IMR-90 (cell line): Measurements from ENCODE around the gene FRMD1. TPM values are rescaled to one million over a fixed set of nuclear protein-coding genes. Genes with fewer than 3 reads are reported as not detected.

Experiments
- ATAC-seq: fragments of 200-7000 bp; cut with Tn5 transposase; 2 replicates; pipeline ENCODE4 v1.9.1; 2020; ENCODE audit warnings: low read depth, mild to moderate bottlenecking, moderate library complexity
- BruUV-seq: library from RNA; stranded (reverse); fragments of 400-500 nt; replicated peaks from 2 replicates; lab custom pipeline; 2021; lab: Mats Ljungman, UMichigan
- CTCF ChIA-PET: fragments of 300-600 bp; formaldehyde crosslinking; extraction: SDS; loops from one replicate; lab custom pipeline; 2021; ENCODE audit warnings: antibody characterized with exemption; lab: Yijun Ruan, JAX
- POLR2A ChIA-PET: fragments of 300-600 bp; sonication (Branson Sonifier 250); formaldehyde crosslinking; loops from one replicate; lab custom pipeline; 2022; ENCODE audit warnings: antibody characterized with exemption; ENCODE audit not compliant: unreplicated experiment; lab: Charles Lee
- DNase-seq: peaks from one replicate; pipeline ENCODE4 v3.0.0; 2013
- H2AFZ ChIP-seq: replicated peaks from 2 replicates; pipeline ENCODE3; 2013; ENCODE audit warnings: low read length, mild to moderate bottlenecking; ENCODE audit not compliant: poor library complexity
- H2AK5ac ChIP-seq: 2 replicates; pipeline ENCODE4 v1.6.1; 2013; ENCODE audit warnings: low read depth, low read length, inconsistent platforms
- H2AK9ac ChIP-seq: replicated peaks from 2 replicates; pipeline ENCODE3; 2013; ENCODE audit warnings: mild to moderate bottlenecking, low read depth, low read length, moderate library complexity; ENCODE audit not compliant: poor library complexity
- H2BK120ac ChIP-seq: 2 replicates; pipeline ENCODE4 v1.6.1; 2013; ENCODE audit warnings: low read depth, low read length, inconsistent platforms
- H2BK15ac ChIP-seq: 3 replicates; pipeline ENCODE4 v1.6.1; 2013; ENCODE audit warnings: low read depth, low read length, inconsistent platforms
- H2BK20ac ChIP-seq: 2 replicates; pipeline ENCODE4 v1.6.1; 2013; ENCODE audit warnings: low read depth, mild to moderate bottlenecking, inconsistent platforms, low read length, moderate library complexity
- H2BK5ac ChIP-seq: 2 replicates; pipeline ENCODE4 v1.6.1; 2013; ENCODE audit warnings: mild to moderate bottlenecking, low read depth, low read length, inconsistent platforms; ENCODE audit not compliant: poor library complexity, severe bottlenecking
- H3K14ac ChIP-seq: replicated peaks from 2 replicates; pipeline ENCODE4 v1.6.1; 2013; ENCODE audit warnings: low read depth, low read length, inconsistent platforms
- H3K18ac ChIP-seq: 2 replicates; pipeline ENCODE4 v1.6.1; 2013; ENCODE audit warnings: low read depth, low read length, control low read depth
- H3K23ac ChIP-seq: 2 replicates; pipeline ENCODE4 v1.6.1; 2013; ENCODE audit warnings: low read depth, low read length, inconsistent platforms
- H3K27ac ChIP-seq: 2 replicates; pipeline ENCODE4 v1.5.1; 2013; ENCODE audit warnings: mild to moderate bottlenecking, control low read depth, low read length; ENCODE audit not compliant: insufficient read depth
- H3K27me3 ChIP-seq: 2 replicates; pipeline ENCODE4 v1.6.1; 2013; ENCODE audit warnings: low read length; ENCODE audit not compliant: control insufficient read depth, insufficient read depth
- H3K36me3 ChIP-seq: 2 replicates; pipeline ENCODE4 v1.6.1; 2013; ENCODE audit warnings: low read length, mixed read lengths; ENCODE audit not compliant: control insufficient read depth, insufficient read depth
- H3K4ac ChIP-seq: 2 replicates; pipeline ENCODE4 v1.6.1; 2013; ENCODE audit warnings: low read depth, low read length, inconsistent platforms
- H3K4me1 ChIP-seq: 2 replicates; pipeline ENCODE4 v1.6.1; 2013; ENCODE audit warnings: low read length, mixed read lengths; ENCODE audit not compliant: control insufficient read depth, insufficient read depth
- H3K4me2 ChIP-seq: 2 replicates; pipeline ENCODE4 v1.6.1; 2013; ENCODE audit warnings: low read depth, mild to moderate bottlenecking, control low read depth, low read length, moderate library complexity
- H3K4me3 ChIP-seq: 2 replicates; pipeline ENCODE4 v1.5.1; 2013; ENCODE audit warnings: low read depth, mild to moderate bottlenecking, control low read depth, low read length, moderate library complexity; ENCODE audit not compliant: insufficient read depth
- H3K56ac ChIP-seq: 2 replicates; pipeline ENCODE4 v1.6.1; 2013; ENCODE audit warnings: low read length, inconsistent platforms; ENCODE audit not compliant: insufficient read depth; ENCODE audit errors: extremely low read depth
- H3K79me1 ChIP-seq, 2 experiments: 2 replicates each; pipeline ENCODE4 v1.6.1; 2013; ENCODE audit warnings: low read length in 2 of 2, inconsistent platforms in 1 of 2, low read depth in 1 of 2
- H3K9ac ChIP-seq: 2 replicates; pipeline ENCODE4 v1.6.1; 2013; ENCODE audit warnings: low read depth, low read length, control low read depth
- H3K9me1 ChIP-seq: 2 replicates; pipeline ENCODE4 v1.6.1; 2013; ENCODE audit warnings: low read length, inconsistent platforms; ENCODE audit not compliant: insufficient read depth
- H3K9me3 ChIP-seq: 2 replicates; pipeline ENCODE4 v1.6.1; 2013; ENCODE audit warnings: low read length; ENCODE audit not compliant: control insufficient read depth, insufficient read depth
- H4K20me1 ChIP-seq: 2 replicates; pipeline ENCODE4 v1.6.1; 2013; ENCODE audit warnings: low read length, inconsistent platforms; ENCODE audit not compliant: insufficient read depth
- H4K5ac ChIP-seq: 2 replicates; pipeline ENCODE4 v1.6.1; 2013; ENCODE audit warnings: mild to moderate bottlenecking, low read depth, low read length, control low read depth
- H4K8ac ChIP-seq, 2 experiments: 2 replicates each; pipeline ENCODE4 v1.6.1; 2013; ENCODE audit warnings: low read depth in 2 of 2, low read length in 2 of 2, control low read depth in 1 of 2, inconsistent platforms in 1 of 2
- H4K91ac ChIP-seq: 2 replicates; pipeline ENCODE4 v1.6.1; 2013; ENCODE audit warnings: low read depth, low read length, inconsistent platforms; ENCODE audit not compliant: insufficient read depth
- BHLHE40 ChIP-seq: fragments of 150-350 bp; IDR thresholded peaks from 2 replicates; pipeline ENCODE4 v1.6.1; 2016; ENCODE audit warnings: mild to moderate bottlenecking, low read depth, low read length
- CEBPB ChIP-seq: IDR thresholded peaks from 2 replicates; pipeline ENCODE4 v1.6.1; 2012; ENCODE audit warnings: low read depth, low read length, improper control_type of control experiment
- CHD1 ChIP-seq: IDR thresholded peaks from 2 replicates; pipeline ENCODE4 v1.6.1; 2012; ENCODE audit warnings: low read depth, low read length, improper control_type of control experiment
- FOS ChIP-seq: fragments of 150-350 bp; IDR thresholded peaks from 2 replicates; pipeline ENCODE4 v1.6.1; 2016; ENCODE audit warnings: low read depth, low read length
- MAFK ChIP-seq: IDR thresholded peaks from 2 replicates; pipeline ENCODE4 v1.6.1; 2012; ENCODE audit warnings: low read depth, low read length, improper control_type of control experiment
- MAZ ChIP-seq: IDR thresholded peaks from 2 replicates; pipeline ENCODE4 v1.6.1; 2012; ENCODE audit warnings: low read depth, mild to moderate bottlenecking, low read length, improper control_type of control experiment, moderate library complexity, borderline replicate concordance
- MXI1 ChIP-seq: IDR thresholded peaks from 2 replicates; pipeline ENCODE4 v1.6.1; 2012; ENCODE audit warnings: low read depth, mild to moderate bottlenecking, low read length, moderate library complexity, borderline replicate concordance
- NFE2L2 ChIP-seq: fragments of 150-350 bp; IDR thresholded peaks from 2 replicates; pipeline ENCODE4 v1.6.1; 2016; ENCODE audit warnings: low read depth, mild to moderate bottlenecking, low read length
- POLR2A ChIP-seq: IDR thresholded peaks from 2 replicates; pipeline ENCODE4 v1.6.1; 2012; ENCODE audit warnings: mild to moderate bottlenecking, low read depth, low read length
- RAD21 ChIP-seq: IDR thresholded peaks from 2 replicates; pipeline ENCODE4 v1.6.1; 2012; ENCODE audit warnings: low read length, improper control_type of control experiment
- RFX5 ChIP-seq: IDR thresholded peaks from 2 replicates; pipeline ENCODE4 v1.8.0; 2012; ENCODE audit warnings: low read depth, mild to moderate bottlenecking, low read length, moderate library complexity
- SMC3 ChIP-seq: fragments of 150-350 bp; IDR thresholded peaks from 2 replicates; pipeline ENCODE4 v1.6.1; 2016; ENCODE audit warnings: low read depth, mild to moderate bottlenecking, antibody characterized with exemption, low read length, moderate library complexity
- WGBS, 2 experiments: methylation state at CpG; one replicate each; pipeline versions ENCODE4 v1.1.5 to v1.1.7; 2013; ENCODE audit warnings: missing lambda C conversion rate in 2 of 2; ENCODE audit not compliant: insufficient read length in 1 of 2; ENCODE audit errors: extremely low coverage in 2 of 2; 5-methylcytosine and 5-hydroxymethylcytosine counted together
- dilution Hi-C: fragments of 300-500 bp; cut with HindIII; formaldehyde crosslinking; loops from one replicate; pipeline ENCODE4 v1.14.3; 2018; ENCODE audit warnings: low sequenced_read_pairs; ENCODE audit not compliant: unreplicated experiment
- in situ Hi-C: fragments of 300-500 bp; cut with MboI; formaldehyde crosslinking; loops from 3 replicates; pipeline ENCODE4 v1.14.3; 2019; ENCODE audit warnings: low sequenced_read_pairs, inconsistent platforms, mixed read lengths
- intact Hi-C: fragments of 100-400 bp; cut with micrococcal nuclease; formaldehyde crosslinking; loops from 2 replicates; pipeline ENCODE4 v1.10.0; 2022
- polyA plus RNA-seq, 3 experiments: library from polyadenylated mRNA; depleted of rRNA; stranded (reverse); fragments of >200 nt; gene quantifications; 2 replicates each; pipeline ENCODE4 v1.2.3, GENCODE V29; 2012; ENCODE audit warnings: low replicate concordance in 1 of 3
- total RNA-seq: library from RNA; depleted of rRNA; stranded (reverse); fragments of >200 nt; gene quantifications from 2 replicates; pipeline ENCODE4 v1.2.3, GENCODE V29; 2012
- TF ChIP-seq, protein P1 (sequence below): conservative IDR thresholded peaks from 2 replicates; pipeline ENCODE4 v1.5.1; 2012; ENCODE audit warnings: mild to moderate bottlenecking, low read depth, low read length, improper control_type of control experiment
- TF ChIP-seq, protein P2 (sequence below): fragments of 150-350 bp; IDR thresholded peaks from 2 replicates; pipeline ENCODE4 v1.6.1; 2017; ENCODE audit warnings: mild to moderate bottlenecking, antibody characterized with exemption, low read length, low read depth
- TF ChIP-seq, protein P3 (sequence below): fragments of 150-350 bp; IDR thresholded peaks from 2 replicates; pipeline ENCODE4 v1.6.1; 2016; ENCODE audit warnings: low read depth, mild to moderate bottlenecking, low read length, moderate library complexity, borderline replicate concordance

Gene FRMD1
- total and polyA plus RNA-seq, 2 of the 4 experiments (the other 2 are of a cell fraction): not detected

DNA sequence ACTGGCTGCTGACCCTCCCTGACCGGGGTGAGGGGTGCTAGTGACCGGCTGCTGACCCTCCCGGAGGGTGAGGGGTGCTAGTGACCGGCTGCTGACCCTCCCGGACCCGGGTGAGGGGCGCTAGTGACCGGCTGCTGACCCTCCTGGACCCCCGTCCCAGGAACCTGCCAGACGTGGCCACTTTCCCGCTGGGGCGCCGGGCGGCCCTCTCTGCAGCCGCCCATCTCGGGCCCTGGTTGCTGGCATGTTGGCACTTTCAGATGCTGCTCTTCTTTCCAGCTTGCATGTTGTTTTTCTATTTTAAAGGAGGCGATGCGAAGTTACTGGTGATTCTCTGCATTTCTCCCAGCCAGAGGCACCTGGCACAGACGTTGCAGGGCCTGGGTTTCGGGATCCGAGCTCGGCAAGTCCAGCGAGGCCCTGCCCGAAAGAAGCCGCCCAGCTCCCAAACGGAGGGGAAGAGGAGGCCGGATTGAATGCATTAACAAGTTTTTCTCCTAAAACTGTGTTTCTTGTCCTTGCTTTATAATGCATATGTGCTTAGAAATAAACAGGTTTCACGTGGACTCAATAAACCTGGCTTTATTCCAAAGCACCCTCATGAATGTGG is 34.4 kb downstream of the FRMD1 start:
- no peak for ATAC-seq
- Histone ChIP-seq H2BK5ac (no peak overlapping the region), H3K23ac (no peak overlapping the region), H3K9me1 (no peaks in the 10 kb centered on the region), H3K4me3 (no peak overlapping the region), H3K9ac (no peak overlapping the region), H4K91ac (no peak overlapping the region), H3K27me3 (no peaks in the 10 kb centered on the region), H2AFZ (no peak overlapping the region), H4K8ac (no peak overlapping the region), H3K27ac (no peak overlapping the region), H2AK9ac (no peak overlapping the region), H3K14ac (no peak overlapping the region), H3K36me3 (no peaks in the 10 kb centered on the region), H3K4ac (no peak overlapping the region), H2BK120ac (no peak overlapping the region), H3K56ac (no peak overlapping the region), H2AK5ac (no peak overlapping the region), H4K20me1 (no peaks in the 10 kb centered on the region), H4K5ac (no peak overlapping the region), H2BK20ac (no peak overlapping the region), H3K18ac (no peak overlapping the region), H2BK15ac (no peak overlapping the region), H3K4me1 (peaks cover 6% of the 10 kb centered on the region; the same call in 1 of the 2 replicates), H3K4me2 (no peak overlapping the region), H3K9me3 (peaks cover 3% of the 10 kb centered on the region; the same call in 1 of the 2 replicates), H3K79me1 (no peaks in the 10 kb centered on the region)
- CTCF ChIA-PET: no interaction called here
- intact Hi-C loops (no loop called here), dilution Hi-C loops (no loop called here), in situ Hi-C loops (no loop called here)
- no TSS peak for BruUV-seq
- POLR2A ChIA-PET: no interaction called here
- no peak for TF ChIP-seq BHLHE40
- TF ChIP-seq, protein P1, sequence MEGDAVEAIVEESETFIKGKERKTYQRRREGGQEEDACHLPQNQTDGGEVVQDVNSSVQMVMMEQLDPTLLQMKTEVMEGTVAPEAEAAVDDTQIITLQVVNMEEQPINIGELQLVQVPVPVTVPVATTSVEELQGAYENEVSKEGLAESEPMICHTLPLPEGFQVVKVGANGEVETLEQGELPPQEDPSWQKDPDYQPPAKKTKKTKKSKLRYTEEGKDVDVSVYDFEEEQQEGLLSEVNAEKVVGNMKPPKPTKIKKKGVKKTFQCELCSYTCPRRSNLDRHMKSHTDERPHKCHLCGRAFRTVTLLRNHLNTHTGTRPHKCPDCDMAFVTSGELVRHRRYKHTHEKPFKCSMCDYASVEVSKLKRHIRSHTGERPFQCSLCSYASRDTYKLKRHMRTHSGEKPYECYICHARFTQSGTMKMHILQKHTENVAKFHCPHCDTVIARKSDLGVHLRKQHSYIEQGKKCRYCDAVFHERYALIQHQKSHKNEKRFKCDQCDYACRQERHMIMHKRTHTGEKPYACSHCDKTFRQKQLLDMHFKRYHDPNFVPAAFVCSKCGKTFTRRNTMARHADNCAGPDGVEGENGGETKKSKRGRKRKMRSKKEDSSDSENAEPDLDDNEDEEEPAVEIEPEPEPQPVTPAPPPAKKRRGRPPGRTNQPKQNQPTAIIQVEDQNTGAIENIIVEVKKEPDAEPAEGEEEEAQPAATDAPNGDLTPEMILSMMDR: no peak
- no peak for TF ChIP-seq SMC3
- TF ChIP-seq NFE2L2: no peak
- TF ChIP-seq, protein P2, sequence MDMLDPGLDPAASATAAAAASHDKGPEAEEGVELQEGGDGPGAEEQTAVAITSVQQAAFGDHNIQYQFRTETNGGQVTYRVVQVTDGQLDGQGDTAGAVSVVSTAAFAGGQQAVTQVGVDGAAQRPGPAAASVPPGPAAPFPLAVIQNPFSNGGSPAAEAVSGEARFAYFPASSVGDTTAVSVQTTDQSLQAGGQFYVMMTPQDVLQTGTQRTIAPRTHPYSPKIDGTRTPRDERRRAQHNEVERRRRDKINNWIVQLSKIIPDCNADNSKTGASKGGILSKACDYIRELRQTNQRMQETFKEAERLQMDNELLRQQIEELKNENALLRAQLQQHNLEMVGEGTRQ: no peak
- no peak for TF ChIP-seq POLR2A
- TF ChIP-seq MAFK: no peak
- TF ChIP-seq CHD1: no peak
- no peak for TF ChIP-seq CEBPB
- no peak for TF ChIP-seq MAZ
- no peak for TF ChIP-seq RFX5
- TF ChIP-seq, protein P3, sequence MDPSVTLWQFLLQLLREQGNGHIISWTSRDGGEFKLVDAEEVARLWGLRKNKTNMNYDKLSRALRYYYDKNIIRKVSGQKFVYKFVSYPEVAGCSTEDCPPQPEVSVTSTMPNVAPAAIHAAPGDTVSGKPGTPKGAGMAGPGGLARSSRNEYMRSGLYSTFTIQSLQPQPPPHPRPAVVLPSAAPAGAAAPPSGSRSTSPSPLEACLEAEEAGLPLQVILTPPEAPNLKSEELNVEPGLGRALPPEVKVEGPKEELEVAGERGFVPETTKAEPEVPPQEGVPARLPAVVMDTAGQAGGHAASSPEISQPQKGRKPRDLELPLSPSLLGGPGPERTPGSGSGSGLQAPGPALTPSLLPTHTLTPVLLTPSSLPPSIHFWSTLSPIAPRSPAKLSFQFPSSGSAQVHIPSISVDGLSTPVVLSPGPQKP: no peak
- no peak for TF ChIP-seq MXI1
- no peak for TF ChIP-seq RAD21
- TF ChIP-seq FOS: no peak
- DNase-seq: no peak
- 90% methylated on average over 11 of the region's 28 CpGs; no CpG with 5 or more reads in 1 of the 2 experiments for WGBS, 2 experiments
